ENCODE results near the gene ABHD16B. TPM values are rescaled to one million over a fixed set of nuclear protein-coding genes. Genes with fewer than 3 reads are reported as not detected.

The ABHD16B gene
- total and polyA plus RNA-seq, 10 of the 15 experiments (the other 5 are each of a cell fraction or from before 2014, with no cell fraction given) = 0.13 TPM; not detected in 9

- TF ChIP-seq SMARCA5 (IDR thresholded peaks at IDR 0.05) (peak; percentile 98), HDAC6 (IDR thresholded peaks at IDR 0.05; ENCODE audit: unreplicated experiment) (no peak), POLR2A (IDR thresholded peaks at IDR 0.05; ENCODE audit: low read depth, low read length) (peak; percentile 78), CREB1 (IDR thresholded peaks at IDR 0.05; ENCODE audit: low read depth) (peak; percentile 73; the same call in 1 of the 2 replicates), BACH1 (IDR thresholded peaks at IDR 0.05; ENCODE audit: borderline replicate concordance) (peak; percentile 79), ESRRA (IDR thresholded peaks at IDR 0.05; ENCODE audit: low read length) (peak; percentile 66; the same call in 1 of the 2 replicates), HCFC1 (IDR thresholded peaks at IDR 0.05; ENCODE audit: low read length) (no peak; the same call in none of the 2 replicates), EP300 (IDR thresholded peaks at IDR 0.05; ENCODE audit: borderline replicate concordance in 1 of 2, control insufficient read depth in 1 of 2, low read depth in 2 of 2, low read length in 2 of 2) (peak; percentile 60 to 68; a peak in 3 of 4 replicates), NBN (IDR thresholded peaks at IDR 0.05) (no peak; the same call in 1 of the 2 replicates), CHD4 (IDR thresholded peaks at IDR 0.05) (no peak), ETV6 (conservative IDR thresholded peaks at IDR 0.05 in 1 of 2, IDR thresholded peaks at IDR 0.05 in 1 of 2; ENCODE audit: borderline replicate concordance in 1 of 2, low read depth in 1 of 2) (peak in 1 of 2 experiments; percentile 77; a peak in 1 of 4 replicates), ATF7 (IDR thresholded peaks at IDR 0.05; ENCODE audit: low read depth) (peak; percentile 29; the same call in 1 of the 2 replicates), WRNIP1 (IDR thresholded peaks at IDR 0.05; ENCODE audit: borderline replicate concordance, low read depth, low read length) (0 out of 2 replicates have a peak, but pooled peaks have one; percentile 47), SMAD5 (IDR thresholded peaks at IDR 0.05; ENCODE audit: low read depth) (no peak), BRCA1 (IDR thresholded peaks at IDR 0.05; ENCODE audit: low read depth, low read length) (no peak), ZNF592 (IDR thresholded peaks at IDR 0.05) (peak; percentile 62; the same call in 1 of the 2 replicates), ZBTB40 (IDR thresholded peaks at IDR 0.05; ENCODE audit: borderline replicate concordance) (peak; percentile 48; the same call in 1 of the 2 replicates), NR2C2 (IDR thresholded peaks at IDR 0.05; ENCODE audit: borderline replicate concordance, control insufficient read depth, insufficient read length, low read depth) (no peak), TAF1 (IDR thresholded peaks at IDR 0.05; ENCODE audit: borderline replicate concordance, low read depth, low read length) (peak; percentile 75), POLR2AphosphoS5 (IDR thresholded peaks at IDR 0.05; ENCODE audit: low read length) (peak; percentile 78; the same call in 1 of the 2 replicates), RBBP5 (conservative IDR thresholded peaks at IDR 0.05) (no peak), TBL1XR1 (IDR thresholded peaks at IDR 0.05; ENCODE audit: low read depth, low read length) (no peak; the same call in 1 of the 2 replicates), NFYA (IDR thresholded peaks at IDR 0.05; ENCODE audit: borderline replicate concordance, low read depth, low read length) (no peak)
These were observed 2.7 kb downstream of the ABHD16B start (continued) for GRCh38 chr20:63863798-63864544.
